DOHH2 (cell line): ENCODE measurements around the gene CLASP1.

ENCODE experiments used
- H3F3A ChIP-seq: fragments of 200-600 bp; sonication (generic), shearing (Covaris generic); 2 replicates; pipeline ENCODE4 v1.6.0; 2016; ENCODE audit warnings: antibody characterized with exemption, mild to moderate bottlenecking; ENCODE audit not compliant: control insufficient read depth, insufficient read depth
- H3K27ac ChIP-seq: fragments of 200-600 bp; sonication (generic); 2 replicates; pipeline ENCODE4 v1.5.1; 2014; ENCODE audit warnings: low read depth, mild to moderate bottlenecking, low read length, moderate library complexity
- H3K27me3 ChIP-seq: fragments of 200-600 bp; sonication (generic); 2 replicates; pipeline ENCODE4 v1.6.1; 2014; ENCODE audit warnings: mild to moderate bottlenecking, low read length, mixed read lengths; ENCODE audit not compliant: control insufficient read depth
- H3K36me3 ChIP-seq: fragments of 200-600 bp; sonication (generic); 2 replicates; pipeline ENCODE4 v1.6.1; 2014; ENCODE audit warnings: mild to moderate bottlenecking, low read length, moderate library complexity, mixed read lengths; ENCODE audit not compliant: control insufficient read depth
- H3K4me1 ChIP-seq: fragments of 200-600 bp; sonication (generic); 2 replicates; pipeline ENCODE4 v1.6.1; 2014; ENCODE audit warnings: mild to moderate bottlenecking, low read length, mixed read lengths; ENCODE audit not compliant: control insufficient read depth
- H3K4me2 ChIP-seq: fragments of 200-600 bp; sonication (generic); 2 replicates; pipeline ENCODE4 v1.6.0; 2014; ENCODE audit warnings: mild to moderate bottlenecking, low read length, moderate library complexity
- H3K4me3 ChIP-seq: fragments of 200-600 bp; sonication (generic); 2 replicates; pipeline ENCODE4 v1.5.1; 2014; ENCODE audit warnings: mild to moderate bottlenecking, low read length, mixed read lengths
- H3K79me2 ChIP-seq: fragments of 200-600 bp; sonication (generic); 2 replicates; pipeline ENCODE4 v1.6.1; 2014; ENCODE audit warnings: mild to moderate bottlenecking, low read length, mixed read lengths; ENCODE audit not compliant: control insufficient read depth
- H3K9me2 ChIP-seq: fragments of 200-600 bp; sonication (generic); replicated peaks from 2 replicates; pipeline ENCODE4 v1.6.1; 2014; ENCODE audit warnings: mild to moderate bottlenecking, low read length, mixed read lengths; ENCODE audit not compliant: control insufficient read depth
- H3K9me3 ChIP-seq: fragments of 200-600 bp; sonication (generic); 2 replicates; pipeline ENCODE4 v1.6.1; 2014; ENCODE audit warnings: antibody characterized with exemption, low read length, mixed read lengths; ENCODE audit not compliant: control insufficient read depth, insufficient read depth
- H4K20me1 ChIP-seq: fragments of 200-600 bp; sonication (generic); 2 replicates; pipeline ENCODE4 v1.6.0; 2014; ENCODE audit warnings: low read depth, mild to moderate bottlenecking, antibody characterized with exemption, low read length, moderate library complexity; ENCODE audit not compliant: control insufficient read depth, insufficient read depth
- EZH2phosphoT487 ChIP-seq: fragments of 200-600 bp; sonication (generic); IDR thresholded peaks from 2 replicates; pipeline ENCODE4 v1.6.1; 2017; ENCODE audit warnings: borderline replicate concordance, mild to moderate bottlenecking, antibody characterized with exemption, low read length, moderate library complexity, mixed read lengths
- TF ChIP-seq, protein P1 (sequence below): fragments of 200-600 bp; sonication (generic); IDR thresholded peaks from one replicate; pipeline ENCODE4 v1.5.1; 2014; ENCODE audit warnings: antibody characterized with exemption, mild to moderate bottlenecking, low read depth, low read length; ENCODE audit not compliant: poor library complexity, severe bottlenecking

The CLASP1 gene

DNA sequence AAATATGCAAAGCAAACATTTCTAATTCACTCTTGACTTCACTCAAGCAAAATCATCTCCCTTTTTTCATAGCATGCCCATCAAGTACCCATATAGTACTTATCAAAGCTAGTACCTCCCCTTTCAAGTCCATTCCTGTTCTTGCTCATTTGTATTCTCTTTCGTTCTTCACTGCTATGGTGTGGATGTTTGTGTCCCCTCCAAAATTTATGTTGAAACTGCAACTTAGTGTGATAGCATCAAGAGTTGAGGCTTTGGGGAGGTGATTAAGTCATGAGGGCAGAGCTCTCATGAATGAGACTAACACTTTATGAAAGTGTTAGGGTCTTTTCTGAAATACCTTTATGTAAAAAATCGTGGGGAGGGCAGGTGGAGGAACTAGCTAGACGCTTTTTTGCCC lies 65.7 kb downstream of the CLASP1 start:
- Histone ChIP-seq H3K36me3 (no peaks in the 10 kb centered on the region), H3K4me2 (no peak overlapping the region), H3K9me2 (no peaks in the 10 kb centered on the region), H3K79me2 (peaks cover 65% of the 10 kb centered on the region), H3K27ac (no peak overlapping the region), H3F3A (0 out of 2 replicates have a peak, but pooled peaks cover 8% of the 10 kb centered on the region), H3K9me3 (no peaks in the 10 kb centered on the region), H3K4me1 (no peaks in the 10 kb centered on the region), H3K27me3 (no peaks in the 10 kb centered on the region), H4K20me1 (no peaks in the 10 kb centered on the region), H3K4me3 (no peak overlapping the region)
- no peak for TF ChIP-seq EZH2phosphoT487
- TF ChIP-seq, protein P1, sequence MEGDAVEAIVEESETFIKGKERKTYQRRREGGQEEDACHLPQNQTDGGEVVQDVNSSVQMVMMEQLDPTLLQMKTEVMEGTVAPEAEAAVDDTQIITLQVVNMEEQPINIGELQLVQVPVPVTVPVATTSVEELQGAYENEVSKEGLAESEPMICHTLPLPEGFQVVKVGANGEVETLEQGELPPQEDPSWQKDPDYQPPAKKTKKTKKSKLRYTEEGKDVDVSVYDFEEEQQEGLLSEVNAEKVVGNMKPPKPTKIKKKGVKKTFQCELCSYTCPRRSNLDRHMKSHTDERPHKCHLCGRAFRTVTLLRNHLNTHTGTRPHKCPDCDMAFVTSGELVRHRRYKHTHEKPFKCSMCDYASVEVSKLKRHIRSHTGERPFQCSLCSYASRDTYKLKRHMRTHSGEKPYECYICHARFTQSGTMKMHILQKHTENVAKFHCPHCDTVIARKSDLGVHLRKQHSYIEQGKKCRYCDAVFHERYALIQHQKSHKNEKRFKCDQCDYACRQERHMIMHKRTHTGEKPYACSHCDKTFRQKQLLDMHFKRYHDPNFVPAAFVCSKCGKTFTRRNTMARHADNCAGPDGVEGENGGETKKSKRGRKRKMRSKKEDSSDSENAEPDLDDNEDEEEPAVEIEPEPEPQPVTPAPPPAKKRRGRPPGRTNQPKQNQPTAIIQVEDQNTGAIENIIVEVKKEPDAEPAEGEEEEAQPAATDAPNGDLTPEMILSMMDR = no peak

DNA sequence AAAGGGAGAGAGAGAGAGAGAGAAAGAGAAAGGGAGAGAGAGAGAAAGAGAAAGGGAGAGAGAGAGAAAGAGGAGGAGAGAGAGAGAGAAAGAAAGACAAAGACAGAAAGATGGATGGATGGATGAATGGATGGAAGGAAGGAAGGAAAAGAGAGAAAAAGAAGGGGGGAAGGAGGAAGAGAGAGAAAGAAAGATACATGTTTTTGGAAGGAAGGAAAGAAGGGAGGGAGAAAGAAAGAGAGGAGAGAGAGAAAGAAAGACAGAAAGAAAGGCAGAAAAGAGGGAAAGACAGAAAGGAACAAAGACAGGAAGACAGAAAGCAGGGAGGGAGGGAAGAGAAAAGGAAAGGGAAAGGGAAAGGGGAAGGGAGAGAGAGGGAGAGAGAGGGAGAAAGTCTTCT lies 67.0 kb downstream of the CLASP1 start:
- Histone ChIP-seq H3F3A (0 out of 2 replicates have a peak, but pooled peaks cover 8% of the 10 kb centered on the region), H3K79me2 (peaks cover 71% of the 10 kb centered on the region), H3K4me3 (no peak overlapping the region), H3K27ac (no peak overlapping the region), H3K9me2 (no peaks in the 10 kb centered on the region), H3K27me3 (no peaks in the 10 kb centered on the region), H4K20me1 (no peaks in the 10 kb centered on the region), H3K9me3 (no peaks in the 10 kb centered on the region), H3K4me2 (no peak overlapping the region), H3K4me1 (no peaks in the 10 kb centered on the region), H3K36me3 (no peaks in the 10 kb centered on the region)
- TF ChIP-seq, protein P1 = no peak
- no peak for TF ChIP-seq EZH2phosphoT487

DNA sequence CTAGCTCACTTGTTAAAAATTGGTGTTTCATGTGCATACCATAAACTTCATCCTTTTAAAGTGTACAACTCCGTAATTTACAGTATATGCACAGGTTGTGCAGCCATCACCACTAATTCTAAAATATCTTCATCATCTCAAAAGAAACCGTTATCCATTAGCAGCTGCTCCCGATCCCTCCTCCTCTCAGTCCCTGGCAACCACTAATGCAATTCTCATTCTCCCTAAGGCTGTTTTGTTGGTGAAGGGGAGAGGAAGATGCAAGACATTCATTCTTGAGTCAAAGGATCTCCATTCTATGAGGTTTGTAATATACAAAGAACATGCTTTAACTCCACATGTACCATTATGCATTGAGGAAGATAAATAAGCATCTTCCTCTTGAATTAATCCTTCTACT lies 70.0 kb downstream of the CLASP1 start:
- H3K79me2 ChIP-seq = peaks cover 79% of the 10 kb centered on the region
- H3K9me3 ChIP-seq = no peaks in the 10 kb centered on the region
- H3K4me1 ChIP-seq = no peaks in the 10 kb centered on the region
- H3K27ac ChIP-seq = no peak overlapping the region
- H3K4me2 ChIP-seq = no peak overlapping the region
- TF ChIP-seq, protein P1 = no peak
- no peak for TF ChIP-seq EZH2phosphoT487
- no peak overlapping the region for H3K4me3 ChIP-seq
- H4K20me1 ChIP-seq = no peaks in the 10 kb centered on the region
- 0 out of 2 replicates have a peak, but pooled peaks cover 8% of the 10 kb centered on the region for H3F3A ChIP-seq
- no peaks in the 10 kb centered on the region for H3K36me3 ChIP-seq
- H3K9me2 ChIP-seq = no peaks in the 10 kb centered on the region
- H3K27me3 ChIP-seq = no peaks in the 10 kb centered on the region
